ENCODE results near the gene CDKN1C. TPM values are rescaled to one million over a fixed set of nuclear protein-coding genes. Genes with fewer than 3 reads are reported as not detected.

The CDKN1C gene
- total and polyA plus RNA-seq, 2 of the 8 experiments (the other 6 are each of a cell fraction or from before 2014, with no cell fraction given) = 12.8 to 14.1 TPM

GRCh38 chr11:2929950-2930703 is 44.6 kb upstream of the CDKN1C start (continued):
- TF ChIP-seq ATF3 (IDR thresholded peaks at IDR 0.05; ENCODE audit: insufficient read depth, low read depth, low read length) (0 out of 2 replicates have a peak, but pooled peaks have one; percentile 40), SUZ12 (IDR thresholded peaks at IDR 0.05; ENCODE audit: low read length) (no peak; the same call in 1 of the 2 replicates), KDM4A (IDR thresholded peaks at IDR 0.05; ENCODE audit: low read depth, low read length, severe bottlenecking) (peak; percentile 70), TAF7 (optimal IDR thresholded peaks at IDR 0.05; ENCODE audit: borderline replicate concordance, low read depth, low read length) (no peak), CEBPB (IDR thresholded peaks at IDR 0.05; ENCODE audit: low read depth, low read length) (no peak), CHD7 (IDR thresholded peaks at IDR 0.05; ENCODE audit: insufficient replicate concordance, low read length) (no peak), TEAD4 (IDR thresholded peaks at IDR 0.05; ENCODE audit: low read depth, low read length) (no peak), GTF2F1 (IDR thresholded peaks at IDR 0.05; ENCODE audit: borderline replicate concordance, low read depth, low read length) (no peak), JUN (IDR thresholded peaks at IDR 0.05; ENCODE audit: low read depth, low read length) (0 out of 2 replicates have a peak, but pooled peaks have one; percentile 18)

All from H1 (cell line).